Measurements from ENCODE around the gene PROCR.

Gene PROCR

DNA sequence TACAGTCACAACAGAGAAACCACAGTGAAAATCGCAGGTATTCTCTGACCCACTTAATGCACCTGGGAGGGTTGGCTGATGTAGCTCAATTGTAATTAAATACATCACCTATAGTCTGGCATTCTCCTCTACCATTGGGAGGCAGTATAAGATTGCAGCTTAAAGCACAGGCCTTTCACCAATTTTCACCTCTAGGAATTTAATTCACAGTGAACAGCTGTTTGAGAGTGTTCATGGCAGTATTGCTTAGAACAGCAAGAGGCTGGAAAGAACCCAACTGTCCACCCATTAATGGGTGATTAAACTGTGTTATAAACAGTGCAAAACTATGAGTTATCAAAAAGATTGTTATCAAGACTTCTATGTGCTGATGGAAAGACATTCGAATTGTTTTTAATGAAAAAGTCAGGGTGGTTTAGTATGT is 26.7 kb upstream of the PROCR start (continued):
- no peak for TF ChIP-seq ESRRG (CRISPR knock-in tag; IDR thresholded peaks at IDR 0.05)
- no peak for TF ChIP-seq GLIS3 (CRISPR knock-in tag; IDR thresholded peaks at IDR 0.05)
- TF ChIP-seq ISL1 (CRISPR knock-in tag; IDR thresholded peaks at IDR 0.05): no peak
- TF ChIP-seq, protein P1, sequence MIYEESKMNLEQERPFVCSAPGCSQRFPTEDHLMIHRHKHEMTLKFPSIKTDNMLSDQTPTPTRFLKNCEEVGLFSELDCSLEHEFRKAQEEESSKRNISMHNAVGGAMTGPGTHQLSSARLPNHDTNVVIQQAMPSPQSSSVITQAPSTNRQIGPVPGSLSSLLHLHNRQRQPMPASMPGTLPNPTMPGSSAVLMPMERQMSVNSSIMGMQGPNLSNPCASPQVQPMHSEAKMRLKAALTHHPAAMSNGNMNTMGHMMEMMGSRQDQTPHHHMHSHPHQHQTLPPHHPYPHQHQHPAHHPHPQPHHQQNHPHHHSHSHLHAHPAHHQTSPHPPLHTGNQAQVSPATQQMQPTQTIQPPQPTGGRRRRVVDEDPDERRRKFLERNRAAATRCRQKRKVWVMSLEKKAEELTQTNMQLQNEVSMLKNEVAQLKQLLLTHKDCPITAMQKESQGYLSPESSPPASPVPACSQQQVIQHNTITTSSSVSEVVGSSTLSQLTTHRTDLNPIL (CRISPR knock-in tag; IDR thresholded peaks at IDR 0.05; ENCODE audit: low read depth): no peak
- TF ChIP-seq ZNF565 (CRISPR knock-in tag; conservative IDR thresholded peaks at IDR 0.05; ENCODE audit: low read depth): no peak

DNA sequence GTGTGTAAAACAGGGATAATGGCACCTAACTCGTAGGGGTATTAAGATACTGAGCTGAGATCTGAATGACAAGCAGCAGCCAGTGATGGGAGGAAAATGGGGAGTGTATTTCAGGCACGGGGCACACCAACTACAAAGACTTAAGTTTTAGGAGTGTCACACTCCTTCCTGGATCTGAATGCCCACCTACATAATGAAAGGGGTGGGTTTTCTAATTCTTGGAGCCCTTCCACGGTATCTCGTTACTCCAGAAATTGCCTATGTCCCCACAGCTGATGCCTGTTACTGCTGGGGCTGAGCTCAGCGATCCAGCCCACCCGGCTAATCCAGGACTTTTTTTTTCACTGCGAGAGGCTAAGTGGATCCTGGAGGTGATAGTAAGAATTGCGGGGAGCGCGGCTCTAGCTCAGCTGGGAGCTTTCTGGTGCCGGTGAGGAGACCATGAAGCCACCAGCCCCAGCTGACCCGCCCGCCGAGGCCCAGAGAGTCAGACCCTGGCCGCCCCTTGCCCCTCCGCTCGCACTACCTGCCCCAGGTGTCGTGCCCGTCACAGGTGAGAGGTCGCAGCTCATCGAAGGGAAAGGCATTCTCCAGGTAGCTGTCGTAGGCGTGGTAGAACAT is 25.5 kb upstream of the PROCR start:
- TF ChIP-seq RARB (CRISPR knock-in tag; IDR thresholded peaks at IDR 0.05) (no peak), ESRRG (CRISPR knock-in tag; IDR thresholded peaks at IDR 0.05) (no peak), ISL1 (CRISPR knock-in tag; IDR thresholded peaks at IDR 0.05) (no peak), ZNF70 (CRISPR knock-in tag; IDR thresholded peaks at IDR 0.05) (no peak), ZNF8 (CRISPR knock-in tag; IDR thresholded peaks at IDR 0.05) (no peak), TOX (CRISPR knock-in tag; IDR thresholded peaks at IDR 0.05; ENCODE audit: borderline replicate concordance) (no peak), ZFP3 (CRISPR knock-in tag; IDR thresholded peaks at IDR 0.05) (no peak), ARNTL (CRISPR knock-in tag; IDR thresholded peaks at IDR 0.05; ENCODE audit: borderline replicate concordance, low read depth) (no peak)
- TF ChIP-seq, protein P1 (CRISPR knock-in tag; IDR thresholded peaks at IDR 0.05; ENCODE audit: low read depth): no peak
- TF ChIP-seq, protein P2, sequence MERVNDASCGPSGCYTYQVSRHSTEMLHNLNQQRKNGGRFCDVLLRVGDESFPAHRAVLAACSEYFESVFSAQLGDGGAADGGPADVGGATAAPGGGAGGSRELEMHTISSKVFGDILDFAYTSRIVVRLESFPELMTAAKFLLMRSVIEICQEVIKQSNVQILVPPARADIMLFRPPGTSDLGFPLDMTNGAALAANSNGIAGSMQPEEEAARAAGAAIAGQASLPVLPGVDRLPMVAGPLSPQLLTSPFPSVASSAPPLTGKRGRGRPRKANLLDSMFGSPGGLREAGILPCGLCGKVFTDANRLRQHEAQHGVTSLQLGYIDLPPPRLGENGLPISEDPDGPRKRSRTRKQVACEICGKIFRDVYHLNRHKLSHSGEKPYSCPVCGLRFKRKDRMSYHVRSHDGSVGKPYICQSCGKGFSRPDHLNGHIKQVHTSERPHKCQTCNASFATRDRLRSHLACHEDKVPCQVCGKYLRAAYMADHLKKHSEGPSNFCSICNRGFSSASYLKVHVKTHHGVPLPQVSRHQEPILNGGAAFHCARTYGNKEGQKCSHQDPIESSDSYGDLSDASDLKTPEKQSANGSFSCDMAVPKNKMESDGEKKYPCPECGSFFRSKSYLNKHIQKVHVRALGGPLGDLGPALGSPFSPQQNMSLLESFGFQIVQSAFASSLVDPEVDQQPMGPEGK (CRISPR knock-in tag; IDR thresholded peaks at IDR 0.05; ENCODE audit: borderline replicate concordance): no peak
- peak; percentile 63 for ATAC-seq

DNA sequence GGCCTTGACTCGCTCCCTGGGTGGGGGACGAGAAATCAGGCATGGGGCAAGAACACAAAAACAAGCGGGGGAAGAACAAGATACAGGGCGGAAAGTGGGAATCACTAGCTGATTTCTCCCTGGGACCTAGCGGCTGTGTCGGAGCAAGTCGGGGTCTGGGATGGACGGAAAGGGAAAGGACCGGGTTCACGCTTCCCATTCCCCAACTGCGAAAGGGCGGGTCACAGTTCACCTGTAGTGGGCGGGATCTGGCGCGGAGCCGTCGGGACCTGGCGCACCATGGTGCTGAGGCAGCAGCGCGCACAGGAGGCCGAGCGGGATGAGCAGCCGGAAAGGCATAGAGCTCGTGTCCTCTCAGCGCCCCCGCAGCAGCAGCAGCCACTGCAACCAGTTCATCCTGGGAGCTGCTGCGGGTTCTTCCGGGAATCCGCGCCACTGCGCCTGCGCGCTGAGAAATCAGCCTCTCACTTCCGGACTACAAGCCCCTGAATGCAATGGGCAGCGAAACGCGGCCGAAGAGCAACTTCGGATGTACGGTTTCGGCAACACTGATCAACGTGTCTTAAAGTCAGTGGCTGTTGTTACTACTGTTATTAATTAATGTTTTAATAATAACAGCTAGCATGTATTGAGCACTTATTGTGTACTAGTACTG is 24.8 kb upstream of the PROCR start, which contains the start of gene EDEM2:
TSS of gene EDEM2 (minus strand) at position 417 of the 655 bp plus-strand sequence. CDS start at position 339, 78 bp downstream.
- TF ChIP-seq ESRRG (CRISPR knock-in tag; IDR thresholded peaks at IDR 0.05) (no peak), OSR1 (CRISPR knock-in tag; IDR thresholded peaks at IDR 0.05) (no peak), ZNF70 (CRISPR knock-in tag; IDR thresholded peaks at IDR 0.05) (no peak), CSDC2 (CRISPR knock-in tag; IDR thresholded peaks at IDR 0.05) (no peak), SNAI2 (CRISPR knock-in tag; IDR thresholded peaks at IDR 0.05) (no peak), TOX (CRISPR knock-in tag; IDR thresholded peaks at IDR 0.05; ENCODE audit: borderline replicate concordance) (no peak), PPARA (CRISPR knock-in tag; IDR thresholded peaks at IDR 0.05; ENCODE audit: borderline replicate concordance) (no peak), ZNF565 (CRISPR knock-in tag; conservative IDR thresholded peaks at IDR 0.05; ENCODE audit: low read depth) (no peak), ISL1 (CRISPR knock-in tag; IDR thresholded peaks at IDR 0.05) (no peak), RARB (CRISPR knock-in tag; IDR thresholded peaks at IDR 0.05) (no peak), ZNF8 (CRISPR knock-in tag; IDR thresholded peaks at IDR 0.05) (no peak), GLIS3 (CRISPR knock-in tag; IDR thresholded peaks at IDR 0.05) (no peak), ZFP3 (CRISPR knock-in tag; IDR thresholded peaks at IDR 0.05) (no peak), TCF4 (CRISPR knock-in tag; IDR thresholded peaks at IDR 0.05; ENCODE audit: borderline replicate concordance) (no peak)
- TF ChIP-seq, protein P3, sequence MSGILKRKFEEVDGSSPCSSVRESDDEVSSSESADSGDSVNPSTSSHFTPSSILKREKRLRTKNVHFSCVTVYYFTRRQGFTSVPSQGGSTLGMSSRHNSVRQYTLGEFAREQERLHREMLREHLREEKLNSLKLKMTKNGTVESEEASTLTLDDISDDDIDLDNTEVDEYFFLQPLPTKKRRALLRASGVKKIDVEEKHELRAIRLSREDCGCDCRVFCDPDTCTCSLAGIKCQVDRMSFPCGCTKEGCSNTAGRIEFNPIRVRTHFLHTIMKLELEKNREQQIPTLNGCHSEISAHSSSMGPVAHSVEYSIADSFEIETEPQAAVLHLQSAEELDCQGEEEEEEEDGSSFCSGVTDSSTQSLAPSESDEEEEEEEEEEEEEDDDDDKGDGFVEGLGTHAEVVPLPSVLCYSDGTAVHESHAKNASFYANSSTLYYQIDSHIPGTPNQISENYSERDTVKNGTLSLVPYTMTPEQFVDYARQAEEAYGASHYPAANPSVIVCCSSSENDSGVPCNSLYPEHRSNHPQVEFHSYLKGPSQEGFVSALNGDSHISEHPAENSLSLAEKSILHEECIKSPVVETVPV (CRISPR knock-in tag; IDR thresholded peaks at IDR 0.05): no peak
- TF ChIP-seq, protein P1 (CRISPR knock-in tag; IDR thresholded peaks at IDR 0.05; ENCODE audit: low read depth): no peak
- TF ChIP-seq, protein P4, sequence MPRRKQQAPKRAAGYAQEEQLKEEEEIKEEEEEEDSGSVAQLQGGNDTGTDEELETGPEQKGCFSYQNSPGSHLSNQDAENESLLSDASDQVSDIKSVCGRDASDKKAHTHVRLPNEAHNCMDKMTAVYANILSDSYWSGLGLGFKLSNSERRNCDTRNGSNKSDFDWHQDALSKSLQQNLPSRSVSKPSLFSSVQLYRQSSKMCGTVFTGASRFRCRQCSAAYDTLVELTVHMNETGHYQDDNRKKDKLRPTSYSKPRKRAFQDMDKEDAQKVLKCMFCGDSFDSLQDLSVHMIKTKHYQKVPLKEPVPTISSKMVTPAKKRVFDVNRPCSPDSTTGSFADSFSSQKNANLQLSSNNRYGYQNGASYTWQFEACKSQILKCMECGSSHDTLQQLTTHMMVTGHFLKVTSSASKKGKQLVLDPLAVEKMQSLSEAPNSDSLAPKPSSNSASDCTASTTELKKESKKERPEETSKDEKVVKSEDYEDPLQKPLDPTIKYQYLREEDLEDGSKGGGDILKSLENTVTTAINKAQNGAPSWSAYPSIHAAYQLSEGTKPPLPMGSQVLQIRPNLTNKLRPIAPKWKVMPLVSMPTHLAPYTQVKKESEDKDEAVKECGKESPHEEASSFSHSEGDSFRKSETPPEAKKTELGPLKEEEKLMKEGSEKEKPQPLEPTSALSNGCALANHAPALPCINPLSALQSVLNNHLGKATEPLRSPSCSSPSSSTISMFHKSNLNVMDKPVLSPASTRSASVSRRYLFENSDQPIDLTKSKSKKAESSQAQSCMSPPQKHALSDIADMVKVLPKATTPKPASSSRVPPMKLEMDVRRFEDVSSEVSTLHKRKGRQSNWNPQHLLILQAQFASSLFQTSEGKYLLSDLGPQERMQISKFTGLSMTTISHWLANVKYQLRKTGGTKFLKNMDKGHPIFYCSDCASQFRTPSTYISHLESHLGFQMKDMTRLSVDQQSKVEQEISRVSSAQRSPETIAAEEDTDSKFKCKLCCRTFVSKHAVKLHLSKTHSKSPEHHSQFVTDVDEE (CRISPR knock-in tag; IDR thresholded peaks at IDR 0.05): no peak
- TF ChIP-seq, protein P2 (CRISPR knock-in tag; IDR thresholded peaks at IDR 0.05; ENCODE audit: borderline replicate concordance): no peak
- ATAC-seq: peak; percentile 97

DNA sequence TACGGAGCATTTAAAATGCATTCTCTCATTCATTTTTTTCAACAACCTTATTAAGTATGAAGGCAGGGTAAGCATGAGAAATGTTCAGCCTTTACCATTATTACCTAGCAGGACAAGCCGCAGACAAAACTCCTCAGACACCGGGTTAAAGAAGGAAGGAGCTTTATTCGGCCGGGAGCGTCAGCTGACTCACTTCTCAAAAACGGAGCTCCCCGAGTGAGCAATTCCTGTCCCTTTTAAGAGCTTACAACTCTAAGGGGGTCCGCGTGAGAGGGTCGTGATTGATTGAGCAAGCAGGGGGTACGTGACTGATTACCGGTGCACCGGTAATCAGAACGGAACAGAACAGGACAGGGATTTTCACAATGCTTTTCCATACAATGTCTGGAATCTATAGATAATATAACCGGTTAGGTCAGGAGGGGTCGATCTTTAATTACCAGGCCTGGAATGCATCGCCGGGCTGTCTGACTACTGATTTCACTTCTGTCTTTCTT is 24.2 kb upstream of the PROCR start:
- ATAC-seq: peak; percentile 54
